GM21825 (cell line): ENCODE data around the gene CFAP20DC.
A peak's percentile ranks its signal among the peaks of the same experiment; 100 is the strongest.
"Not testable (repeated sequence)": the region's sequence is repeated elsewhere in the genome, so short reads cannot be mapped to it uniquely, and the experiment has no call there.

Source experiments
- ATAC-seq: cut with Tn5 transposase; IDR thresholded peaks from one replicate; pipeline ENCODE4 v1.9.1; 2021; ENCODE audit warnings: mild to moderate bottlenecking, moderate library complexity; ENCODE audit not compliant: unreplicated experiment

CFAP20DC gene

DNA sequence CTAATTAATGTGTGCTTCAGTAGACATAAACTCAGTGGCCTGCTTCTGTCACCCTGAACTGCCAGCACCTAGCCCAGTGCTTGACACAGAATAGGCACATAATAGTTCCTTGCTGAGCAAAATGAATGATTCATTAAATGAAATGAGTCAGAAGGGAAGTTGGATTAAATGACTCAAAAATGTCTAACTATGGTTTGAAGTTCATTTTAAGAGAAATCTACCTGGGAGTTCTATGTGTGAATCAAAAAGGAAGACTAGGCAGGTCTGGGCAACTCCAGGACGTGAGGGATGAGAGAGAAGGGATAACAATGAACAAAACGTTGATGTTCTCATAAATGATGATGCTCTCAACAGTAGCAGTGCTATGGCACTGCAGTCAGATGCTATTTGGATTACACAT lies 175.0 kb downstream of the CFAP20DC start:
- ATAC-seq, result peak; percentile 85

DNA sequence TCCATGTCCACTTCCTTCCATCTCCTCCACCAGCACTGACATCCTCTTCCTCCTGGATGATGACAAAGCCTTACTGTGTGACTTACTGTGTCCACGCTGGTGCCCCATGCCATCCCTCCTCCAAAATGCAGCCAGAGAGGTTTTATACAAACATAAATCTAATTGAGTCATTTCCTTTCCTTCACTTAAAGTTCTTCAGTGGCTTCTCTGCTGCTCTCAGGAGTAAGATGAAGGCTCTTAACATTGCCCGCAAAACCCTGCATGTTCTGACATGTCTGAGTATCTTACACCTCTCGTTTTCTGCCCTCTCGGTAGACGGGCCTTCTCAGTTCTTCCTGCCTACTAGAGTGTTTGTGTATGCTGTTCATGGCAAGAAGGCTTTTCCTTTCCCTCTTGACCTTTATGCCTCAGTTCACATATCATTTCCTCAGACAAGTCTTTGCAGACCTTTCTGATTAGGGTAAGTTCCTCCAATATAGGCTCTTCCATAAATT lies 175.5 kb downstream of the CFAP20DC start:
- peak; percentile 51 for ATAC-seq

GRCh38 chr3:58868097-58868779 lies 181.6 kb downstream of the CFAP20DC start:
- ATAC-seq, result peak; percentile 57

- no peak for ATAC-seq
Measured at GRCh38 chr3:58867621-58868020, 182.2 kb downstream of the CFAP20DC start.

DNA sequence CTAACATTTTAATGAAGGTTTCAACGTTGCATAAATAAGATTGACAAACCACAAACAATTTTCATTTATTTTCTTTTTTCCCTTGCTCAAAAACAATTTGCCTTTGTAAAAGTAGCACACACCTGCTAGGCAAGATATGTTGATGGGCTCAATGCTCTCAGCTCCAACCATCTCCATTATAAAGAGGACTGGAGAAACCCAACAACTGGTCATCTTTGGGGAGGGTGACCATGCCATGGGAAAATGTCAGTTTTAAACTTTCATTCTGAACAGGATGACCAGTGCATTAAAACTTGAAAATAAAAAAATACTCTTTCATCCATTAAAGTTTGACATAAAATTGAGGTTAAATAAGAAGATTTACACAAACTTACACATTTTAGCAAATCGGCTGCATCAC lies 183.7 kb downstream of the CFAP20DC start:
- ATAC-seq, result no peak

- ATAC-seq, result no peak
Measured at GRCh38 chr3:58864480-58864879, 185.3 kb downstream of the CFAP20DC start.

DNA sequence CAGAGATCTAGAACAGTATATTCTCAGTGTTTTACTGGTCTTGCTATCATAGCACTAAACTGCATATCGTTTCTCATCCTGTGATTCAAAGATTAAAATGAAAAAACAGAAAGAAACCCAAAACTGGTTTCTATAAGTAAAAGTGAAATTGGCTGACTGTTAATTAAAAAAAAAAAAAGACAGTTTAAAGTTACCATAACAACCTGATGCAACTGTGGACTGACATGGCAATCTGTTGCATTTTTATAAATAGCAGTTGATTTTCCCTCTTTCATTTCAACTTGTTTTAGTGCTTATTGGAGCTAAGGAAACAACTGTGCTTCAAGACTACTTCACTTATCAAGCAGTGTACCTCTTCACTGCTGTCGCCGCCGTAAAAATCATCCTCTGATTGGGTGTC lies 186.6 kb downstream of the CFAP20DC start:
- no peak for ATAC-seq

- ATAC-seq, result no peak
Measured at GRCh38 chr3:58861551-58861950, 188.3 kb downstream of the CFAP20DC start.

- no peak for ATAC-seq
Measured at GRCh38 chr3:58858126-58858525, 191.7 kb downstream of the CFAP20DC start.

GRCh38 chr3:58857402-58857801 lies 192.4 kb downstream of the CFAP20DC start:
- ATAC-seq, result no peak

DNA sequence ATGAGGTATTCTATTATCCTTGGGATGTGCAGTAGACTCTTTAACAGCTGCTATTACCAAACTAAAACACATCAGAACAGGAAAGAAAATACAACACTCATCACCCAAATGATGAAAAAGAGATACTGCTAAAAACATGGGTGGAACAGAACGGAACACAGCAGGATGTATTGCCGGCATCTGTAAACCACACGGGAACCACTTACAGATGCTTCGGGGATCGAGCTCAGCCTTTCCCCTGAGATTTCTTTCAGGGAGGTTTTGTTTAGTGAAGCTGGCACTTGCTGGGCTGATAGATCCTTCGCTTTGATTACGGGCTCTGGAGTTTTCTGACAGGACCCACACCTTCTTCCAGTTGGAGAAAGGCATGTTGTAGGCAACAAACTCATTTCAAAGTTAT lies 201.0 kb downstream of the CFAP20DC start:
- ATAC-seq, result no peak

DNA sequence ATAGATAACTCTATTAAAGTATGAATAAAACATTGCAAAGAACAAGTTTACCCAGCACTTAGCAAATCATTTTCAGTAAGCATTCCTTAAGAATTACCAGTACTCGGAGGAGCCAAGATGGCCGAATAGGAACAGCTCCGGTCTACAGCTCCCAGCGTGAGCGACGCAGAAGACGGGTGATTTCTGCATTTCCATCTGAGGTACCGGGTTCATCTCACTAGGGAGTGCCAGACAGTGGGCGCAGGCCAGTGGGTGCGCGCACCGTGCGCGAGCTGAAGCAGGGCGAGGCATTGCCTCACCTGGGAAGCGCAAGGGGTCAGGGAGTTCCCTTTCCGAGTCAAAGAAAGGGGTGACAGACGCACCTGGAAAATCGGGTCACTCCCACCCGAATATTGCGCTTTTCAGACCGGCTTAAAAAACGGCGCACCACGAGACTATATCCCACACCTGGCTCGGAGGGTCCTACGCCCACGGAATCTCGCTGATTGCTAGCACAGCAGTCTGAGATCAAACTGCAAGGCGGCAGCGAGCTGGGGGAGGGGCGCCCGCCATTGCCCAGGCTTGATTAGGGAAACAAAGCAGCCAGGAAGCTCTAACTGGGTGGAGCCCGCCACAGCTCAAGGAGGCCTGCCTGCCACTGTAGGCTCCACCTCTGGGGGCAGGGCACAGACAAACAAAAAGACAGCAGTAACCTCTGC lies 207.6 kb downstream of the CFAP20DC start:
- not testable (repeated sequence) for ATAC-seq

DNA sequence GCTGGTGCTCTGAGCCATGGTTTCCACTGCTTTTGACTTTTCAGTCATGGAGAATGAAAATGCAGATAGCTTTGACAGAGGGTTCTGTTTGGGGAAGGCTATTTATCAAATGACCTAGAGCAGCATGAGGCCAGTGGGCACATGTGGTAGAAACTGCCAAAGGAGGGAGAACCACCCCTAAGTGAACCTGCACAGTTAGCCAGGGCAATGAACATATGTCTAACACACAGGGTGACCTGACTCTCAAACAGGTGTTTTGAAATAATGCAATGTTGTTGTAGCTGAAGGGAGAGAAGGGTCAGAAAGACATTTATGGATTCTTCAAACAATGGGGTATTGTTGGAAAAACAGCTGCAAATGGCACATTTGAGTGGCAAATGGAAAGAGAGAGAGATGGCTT lies 208.9 kb downstream of the CFAP20DC start:
- no peak for ATAC-seq

DNA sequence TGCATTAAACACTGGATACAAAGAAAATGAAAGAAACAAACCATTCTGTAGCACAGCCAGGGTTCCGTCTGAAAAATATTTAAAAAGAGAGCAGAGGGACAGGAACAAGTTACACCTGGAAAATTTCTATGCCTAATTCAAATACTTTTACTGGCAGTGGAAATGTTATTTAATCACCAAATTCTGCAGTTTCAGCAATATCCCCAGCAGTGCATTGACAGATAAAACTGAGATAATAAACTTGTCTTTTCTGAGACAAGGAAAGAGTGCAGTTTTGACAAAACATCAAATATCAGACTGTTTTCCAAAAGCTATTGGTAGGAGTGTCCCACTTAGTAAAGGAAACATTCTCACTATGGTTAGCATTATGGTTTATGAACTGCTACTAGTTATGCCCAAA lies 209.9 kb downstream of the CFAP20DC start:
- no peak for ATAC-seq

- no peak for ATAC-seq
Measured at GRCh38 chr3:58839187-58839586, 210.6 kb downstream of the CFAP20DC start.

DNA sequence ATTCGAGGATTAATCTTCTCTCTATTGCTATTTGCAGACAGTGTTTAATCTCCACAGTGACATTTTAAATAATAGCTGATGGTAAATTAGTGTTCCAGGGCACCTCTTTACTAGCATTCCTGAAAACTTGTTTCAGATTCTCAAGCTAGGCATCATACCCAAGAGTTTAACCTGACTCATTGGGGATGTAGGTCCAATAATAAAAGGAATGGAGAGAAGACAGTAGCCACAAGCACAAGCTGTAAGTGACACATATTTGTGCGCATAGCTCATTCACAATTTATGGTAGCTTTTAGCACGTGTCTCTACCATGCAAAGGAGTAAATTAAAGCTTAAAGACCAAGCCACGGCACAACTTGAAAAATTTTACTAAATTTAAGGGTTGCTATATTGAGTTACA lies 212.0 kb downstream of the CFAP20DC start:
- no peak for ATAC-seq

GRCh38 chr3:58837141-58837843 lies 212.5 kb downstream of the CFAP20DC start:
- no peak for ATAC-seq

GRCh38 chr3:58835086-58835485 lies 214.7 kb downstream of the CFAP20DC start:
- ATAC-seq, result no peak

GRCh38 chr3:58833491-58833890 lies 216.3 kb downstream of the CFAP20DC start:
- no peak for ATAC-seq

DNA sequence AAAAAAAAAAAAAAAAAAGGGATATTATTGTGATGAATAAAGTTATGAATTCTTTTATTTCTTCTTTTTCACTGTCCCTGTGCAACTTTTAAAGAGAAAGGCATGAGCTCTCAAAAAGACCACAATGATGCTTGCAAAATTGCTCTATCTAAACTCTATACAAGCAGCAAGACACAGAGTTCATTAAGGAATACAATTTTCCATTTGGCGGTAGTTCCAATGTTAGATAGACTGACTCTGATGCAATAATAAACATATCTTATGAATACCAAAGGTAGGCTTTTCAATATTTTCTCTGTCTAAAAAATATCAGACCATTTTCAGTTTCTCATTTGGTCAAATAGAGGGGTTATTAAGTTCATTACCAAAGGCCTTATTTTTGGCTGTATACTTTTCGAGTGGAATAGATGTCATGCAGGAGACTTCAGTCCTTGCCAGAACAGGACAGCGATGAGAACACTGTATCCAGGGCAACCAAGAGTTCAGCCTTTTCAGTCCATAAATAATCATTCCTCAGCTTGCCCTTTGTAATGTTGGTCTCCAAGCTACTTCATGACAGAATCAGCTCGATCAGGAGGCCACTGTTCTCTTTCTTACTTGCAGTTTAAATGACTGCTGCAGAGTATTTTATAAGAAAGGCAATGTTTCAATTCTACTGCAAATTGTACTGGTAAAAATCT lies 220.4 kb downstream of the CFAP20DC start:
- no peak for ATAC-seq

DNA sequence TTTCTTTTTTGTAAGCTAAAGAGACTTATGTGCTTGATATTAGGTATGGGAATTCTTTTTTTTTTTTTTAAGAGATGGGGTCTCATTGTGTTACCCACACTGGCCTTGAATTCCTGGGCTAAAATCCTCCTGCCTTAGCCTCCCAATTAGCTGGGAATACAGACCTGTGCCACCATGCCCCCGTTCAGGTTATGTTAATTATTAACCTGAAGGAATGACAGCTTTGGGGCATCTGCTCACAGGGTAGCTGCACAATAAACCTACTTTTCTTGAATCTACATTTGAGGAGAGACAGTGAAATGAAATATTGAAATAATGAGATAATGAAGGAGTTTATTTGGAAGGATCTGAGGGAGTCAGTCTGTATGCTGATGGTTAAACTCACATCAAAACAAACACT lies 225.0 kb downstream of the CFAP20DC start:
- ATAC-seq, result no peak
